Testis (tissue), 3 donors: Measurements from ENCODE around the gene COL26A1. TPM values are rescaled to one million over a fixed set of nuclear protein-coding genes. Genes with fewer than 3 reads are reported as not detected.
"Not testable (repeated sequence)": the region's sequence is repeated elsewhere in the genome, so short reads cannot be mapped to it uniquely, and the experiment has no call there.

Experiments
- DNase-seq: peaks from one replicate; pipeline ENCODE4 v3.0.0-alpha.2; 2019
- H3K27ac ChIP-seq, 2 donors: fragments of 200-600 bp; sonication (generic); one replicate each; pipeline ENCODE4 v1.5.1; 2019
- H3K27me3 ChIP-seq: fragments of 200-600 bp; sonication (generic); one replicate; pipeline ENCODE4 v1.5.1; 2019
- H3K36me3 ChIP-seq: fragments of 200-600 bp; sonication (generic); one replicate; pipeline ENCODE4 v1.5.1; 2017; ENCODE audit warnings: low read depth; ENCODE audit errors: missing control alignments
- H3K4me1 ChIP-seq: fragments of 200-600 bp; sonication (generic); one replicate; pipeline ENCODE4 v1.5.1; 2019
- H3K4me3 ChIP-seq, 2 donors: fragments of 200-600 bp; sonication (generic); one replicate each; pipeline ENCODE4 v1.5.1; 2017 to 2019
- H3K9me3 ChIP-seq: fragments of 200-600 bp; sonication (generic); one replicate; pipeline ENCODE4 v1.5.1; 2017
- CTCF ChIP-seq, 3 experiments: fragments of 450-650 bp in 2 of 3; fragments of 200-600 bp in 1 of 3; sonication (generic) in 1 of 3; IDR thresholded peaks; one replicate each; pipeline ENCODE4 v1.5.1; 2016 to 2019; ENCODE audit warnings: antibody characterized with exemption in 3 of 3, mild to moderate bottlenecking in 2 of 3, moderate library complexity in 1 of 3
- POLR2A ChIP-seq: fragments of 450-650 bp; IDR thresholded peaks from one replicate; pipeline ENCODE4 v1.6.1; 2017; ENCODE audit warnings: antibody characterized with exemption, mild to moderate bottlenecking, moderate library complexity
- WGBS, 2 donors: methylation state at CpG; one replicate each; pipeline ENCODE4 v1.1.5; 2018; 5-methylcytosine and 5-hydroxymethylcytosine counted together
- intact Hi-C: fragments of 100-400 bp; cut with DNase I; formaldehyde crosslinking; loops from one replicate; pipeline ENCODE4 v1.15.1; 2023; ENCODE audit warnings: low total_unique reads
- polyA plus RNA-seq: library from polyadenylated mRNA; stranded (reverse); fragments of 350-450 nt; fragmentation: Illumina TruSeq; extraction: RNeasy Lipid Tissue Mini Kit (QIAGEN cat#74804); gene quantifications from one replicate; pipeline ENCODE4 v1.2.3, GENCODE V29; 2014; ENCODE audit warnings: low read depth, low replicate concordance; ENCODE audit not compliant: insufficient read depth
- total RNA-seq, 2 donors: library from RNA; depleted of rRNA; stranded (reverse); fragments of >200 nt; gene quantifications; one replicate each; pipeline ENCODE4 v1.2.3, GENCODE V29; 2016

The COL26A1 gene
- total and polyA plus RNA-seq, 3 donors from 2014 or later: 0.94 to 3.1 (median 1.1) TPM

- TF ChIP-seq CTCF (IDR thresholded peaks at IDR 0.05) (no peak), POLR2A (no peak)
- Histone ChIP-seq H3K36me3 (no peaks in the 10 kb centered on the region), H3K27me3 (no peaks in the 10 kb centered on the region), H3K4me1 (no peaks in the 10 kb centered on the region), H3K4me3 (no peak overlapping the region), H3K9me3 (no peaks in the 10 kb centered on the region), H3K27ac (no peak overlapping the region)
- intact Hi-C loops: no loop called here
- WGBS, 2 donors: 72% methylated on average over 7 of the region's 7 CpGs
- no peak for DNase-seq
Measured at GRCh38 chr7:101342892-101343291, 19.8 kb upstream of the COL26A1 start.

GRCh38 chr7:101347477-101347876, 15.2 kb upstream of the COL26A1 start:
- Histone ChIP-seq H3K27me3 (no peaks in the 10 kb centered on the region), H3K4me3 (no peak overlapping the region), H3K27ac (no peak overlapping the region), H3K4me1 (no peaks in the 10 kb centered on the region), H3K9me3 (no peaks in the 10 kb centered on the region), H3K36me3 (no peaks in the 10 kb centered on the region)
- DNase-seq: no peak
- WGBS, 2 donors: 63 to 81% methylated on average over 15 of the region's 15 CpGs
- TF ChIP-seq CTCF (IDR thresholded peaks at IDR 0.05) (no peak), POLR2A (no peak)
- intact Hi-C loops: no loop called here

GRCh38 chr7:101348456-101349067, 14.1 kb upstream of the COL26A1 start:
- H3K4me1 ChIP-seq, H3K4me3 ChIP-seq, H3K27ac ChIP-seq, H3K9me3 ChIP-seq, H3K36me3 ChIP-seq, intact Hi-C loops, H3K27me3 ChIP-seq, DNase-seq: not testable (repeated sequence)
- WGBS, 2 donors: 65% methylated on average over 30 of the region's 32 CpGs; no CpG with 5 or more reads in 1 of the 2 donors

GRCh38 chr7:101349300-101349699, 13.4 kb upstream of the COL26A1 start:
- H3K4me1 ChIP-seq, H3K9me3 ChIP-seq, H3K27me3 ChIP-seq, intact Hi-C loops, H3K27ac ChIP-seq, H3K36me3 ChIP-seq, H3K4me3 ChIP-seq: not testable (repeated sequence)
- WGBS, 2 donors: 51 to 59% methylated on average over 11 to 12 of the region's 12 CpGs
- peak; percentile 64 for DNase-seq

- no peak overlapping the region for H3K27ac ChIP-seq
- no peaks in the 10 kb centered on the region for H3K9me3 ChIP-seq
- H3K4me1 ChIP-seq: no peaks in the 10 kb centered on the region
- DNase-seq: no peak
- H3K4me3 ChIP-seq: no peak overlapping the region
- 85 to 93% methylated on average over 2 of the region's 2 CpGs for WGBS, 2 donors
- intact Hi-C loops: no loop called here
- H3K27me3 ChIP-seq: no peaks in the 10 kb centered on the region
- H3K36me3 ChIP-seq: no peaks in the 10 kb centered on the region
- TF ChIP-seq POLR2A: no peak
Measured at GRCh38 chr7:101352920-101353308, 9.8 kb upstream of the COL26A1 start.

GRCh38 chr7:101357433-101357832, 5.2 kb upstream of the COL26A1 start:
- no peak overlapping the region for H3K4me3 ChIP-seq
- H3K36me3 ChIP-seq: no peaks in the 10 kb centered on the region
- intact Hi-C loops: no loop called here
- TF ChIP-seq CTCF (IDR thresholded peaks at IDR 0.05) (no peak), POLR2A (no peak)
- H3K4me1 ChIP-seq: no peaks in the 10 kb centered on the region
- 37 to 42% methylated on average over 7 of the region's 7 CpGs for WGBS, 2 donors
- no peak overlapping the region for H3K27ac ChIP-seq
- no peak for DNase-seq
- no peaks in the 10 kb centered on the region for H3K9me3 ChIP-seq
- H3K27me3 ChIP-seq: no peaks in the 10 kb centered on the region
